GM19455 (cell line): ENCODE data around the gene ANGPTL8.

Experiments
- ATAC-seq: cut with Tn5 transposase; IDR thresholded peaks from one replicate; pipeline ENCODE4 v1.9.1; 2021; ENCODE audit not compliant: unreplicated experiment

Gene ANGPTL8

GRCh38 chr19:11288349-11288748 lies 48.9 kb downstream of the ANGPTL8 start:
- no peak for ATAC-seq

GRCh38 chr19:11290256-11290655 lies 50.8 kb downstream of the ANGPTL8 start:
- no peak for ATAC-seq

- no peak for ATAC-seq
These were observed 52.0 kb downstream of the ANGPTL8 start for GRCh38 chr19:11291415-11291814.
